A673 (cell line): Measurements from ENCODE around the gene RNF111. TPM values are rescaled to one million over a fixed set of nuclear protein-coding genes. Genes with fewer than 3 reads are reported as not detected.

Experiments
- BruUV-seq: library from RNA; stranded (reverse); fragments of 400-500 nt; replicated peaks from 2 replicates; lab custom pipeline; 2021; lab: Mats Ljungman, UMichigan
- CTCF ChIA-PET: fragments of 300-600 bp; sonication (Branson Sonifier 250); formaldehyde crosslinking; loops from one replicate; lab custom pipeline; 2022; ENCODE audit warnings: antibody characterized with exemption; lab: Charles Lee
- POLR2A ChIA-PET: fragments of 300-600 bp; sonication (Branson Sonifier 250); formaldehyde crosslinking; loops from one replicate; lab custom pipeline; 2022; ENCODE audit warnings: antibody characterized with exemption; ENCODE audit not compliant: low non-redundant PET; lab: Charles Lee
- DNase-seq: peaks from one replicate; pipeline ENCODE4 v3.0.0-alpha.2; 2015; ENCODE audit warnings: low spot score
- H3K27ac ChIP-seq: fragments of 200-600 bp; sonication (generic); 2 replicates; pipeline ENCODE4 v1.5.1; 2016; ENCODE audit warnings: mixed run types, low read depth, mild to moderate bottlenecking, mixed read lengths, antibody characterized with exemption, low read length; ENCODE audit not compliant: poor library complexity, severe bottlenecking
- H3K27me3 ChIP-seq: fragments of 200-600 bp; sonication (generic); replicated peaks from 2 replicates; pipeline ENCODE4 v1.6.1; 2017; ENCODE audit warnings: mixed run types, low read depth, mild to moderate bottlenecking, mixed read lengths, antibody characterized with exemption, low read length; ENCODE audit not compliant: insufficient read depth, poor library complexity
- H3K36me3 ChIP-seq: fragments of 200-600 bp; sonication (generic); 2 replicates; pipeline ENCODE4 v1.6.1; 2016; ENCODE audit warnings: mixed run types, mild to moderate bottlenecking, mixed read lengths, antibody characterized with exemption, low read length; ENCODE audit not compliant: insufficient read depth, poor library complexity, severe bottlenecking
- H3K4me1 ChIP-seq: fragments of 200-600 bp; sonication (generic); 2 replicates; pipeline ENCODE4 v1.6.1; 2017; ENCODE audit warnings: mixed run types, mild to moderate bottlenecking, mixed read lengths, antibody characterized with exemption, low read length; ENCODE audit not compliant: insufficient read depth, poor library complexity, severe bottlenecking
- H3K4me3 ChIP-seq: fragments of 200-600 bp; sonication (generic); 2 replicates; pipeline ENCODE4 v1.5.1; 2016; ENCODE audit warnings: low read depth, mixed run types, mild to moderate bottlenecking, mixed read lengths, low read length; ENCODE audit not compliant: poor library complexity, severe bottlenecking
- H3K9me3 ChIP-seq: fragments of 200-600 bp; sonication (generic); 2 replicates; pipeline ENCODE4 v1.6.1; 2016; ENCODE audit warnings: mixed run types, low read depth, mild to moderate bottlenecking, mixed read lengths, antibody characterized with exemption, low read length; ENCODE audit not compliant: poor library complexity, severe bottlenecking
- CTCF ChIP-seq: fragments of 300-800, 200-600 bp; sonication (generic); conservative IDR thresholded peaks from 2 replicates; pipeline ENCODE4 v1.5.1; 2017; ENCODE audit warnings: low read depth, mild to moderate bottlenecking, antibody characterized with exemption, low read length, moderate library complexity, mixed read lengths
- EZH2 ChIP-seq: fragments of 200-600 bp; sonication (generic); IDR thresholded peaks from 2 replicates; pipeline ENCODE4 v1.6.1; 2017; ENCODE audit warnings: borderline replicate concordance, low read depth, mild to moderate bottlenecking, mixed read lengths, antibody characterized with exemption, low read length; ENCODE audit not compliant: poor library complexity, severe bottlenecking
- intact Hi-C: fragments of 100-400 bp; cut with micrococcal nuclease; formaldehyde crosslinking; loops from one replicate; pipeline ENCODE4 v1.10.0; 2022; ENCODE audit not compliant: unreplicated experiment
- total RNA-seq: library from RNA; stranded (reverse); gene quantifications from 2 replicates; pipeline ENCODE4 v1.2.3, GENCODE V29; 2021

RNF111 gene
- total RNA-seq, 1 experiment from 2014 or later = 34.4 TPM

- intact Hi-C loops = no loop called here
Observed at GRCh38 chr15:59020322-59020721, 32.9 kb downstream of the RNF111 start.

GRCh38 chr15:59022188-59022587, 34.7 kb downstream of the RNF111 start:
- Histone ChIP-seq H3K4me3 (no peak overlapping the region), H3K9me3 (no peaks in the 10 kb centered on the region), H3K36me3 (no peaks in the 10 kb centered on the region), H3K27ac (no peak overlapping the region), H3K27me3 (no peaks in the 10 kb centered on the region), H3K4me1 (peaks cover 12% of the 10 kb centered on the region)
- no peak for DNase-seq
- TF ChIP-seq EZH2 = no peak
- no peak for TF ChIP-seq CTCF
- ChIA-PET CTCF (no interaction called here), POLR2A (no interaction called here)
- no TSS peak for BruUV-seq
- intact Hi-C loops = no loop called here

More at GRCh38 chr15:59020322-59020721, 32.9 kb downstream of the RNF111 start:
- TF ChIP-seq CTCF (no peak), EZH2 (no peak)
- ChIA-PET POLR2A (no interaction called here), CTCF (no interaction called here)
- no peak for DNase-seq
- no TSS peak for BruUV-seq
- H3K9me3 ChIP-seq = peaks cover 4% of the 10 kb centered on the region
- H3K27me3 ChIP-seq = no peaks in the 10 kb centered on the region
- no peak overlapping the region for H3K27ac ChIP-seq
- H3K4me1 ChIP-seq = peaks cover 12% of the 10 kb centered on the region
- H3K36me3 ChIP-seq = no peaks in the 10 kb centered on the region
- no peak overlapping the region for H3K4me3 ChIP-seq

- peaks cover 12% of the 10 kb centered on the region for H3K4me1 ChIP-seq
- DNase-seq = no peak
- no peak overlapping the region for H3K27ac ChIP-seq
- intact Hi-C loops = no loop called here
- no peaks in the 10 kb centered on the region for H3K27me3 ChIP-seq
- no peaks in the 10 kb centered on the region for H3K9me3 ChIP-seq
- CTCF ChIA-PET = no interaction called here
- no TSS peak for BruUV-seq
- no peak overlapping the region for H3K4me3 ChIP-seq
- no peak for TF ChIP-seq CTCF
- TF ChIP-seq EZH2 = no peak
- POLR2A ChIA-PET = no interaction called here
- peaks cover 5% of the 10 kb centered on the region for H3K36me3 ChIP-seq
Observed at GRCh38 chr15:59026207-59026606, 38.7 kb downstream of the RNF111 start.
